H9 (cell line): ENCODE results near the gene PLXNB1. TPM values are rescaled to one million over a fixed set of nuclear protein-coding genes. Genes with fewer than 3 reads are reported as not detected.

Experiments
- DNase-seq: peaks from one replicate; pipeline ENCODE4 v3.0.0-alpha.2; 2017
- H2AFZ ChIP-seq: one replicate; pipeline ENCODE4 v1.6.1; 2013; ENCODE audit warnings: mild to moderate bottlenecking, low read length, control low read depth, moderate library complexity
- H2AK5ac ChIP-seq: 2 replicates; pipeline ENCODE4 v1.6.1; 2013; ENCODE audit warnings: low read length, control low read depth, mixed read lengths; ENCODE audit not compliant: insufficient read length
- H2BK120ac ChIP-seq: one replicate; pipeline ENCODE4 v1.6.1; 2013; ENCODE audit warnings: low read depth, mild to moderate bottlenecking, low read length, control low read depth, inconsistent platforms; ENCODE audit not compliant: poor library complexity, severe bottlenecking
- H2BK12ac ChIP-seq: 2 replicates; pipeline ENCODE4 v1.6.1; 2013; ENCODE audit warnings: low read length, control low read depth, mixed read lengths, low read depth; ENCODE audit not compliant: insufficient read length
- H2BK15ac ChIP-seq: 2 replicates; pipeline ENCODE4 v1.6.1; 2013; ENCODE audit warnings: low read depth, low read length, control low read depth
- H2BK20ac ChIP-seq: one replicate; pipeline ENCODE4 v1.6.1; 2013; ENCODE audit warnings: low read depth, mild to moderate bottlenecking, low read length, control low read depth, inconsistent platforms; ENCODE audit not compliant: poor library complexity, severe bottlenecking
- H2BK5ac ChIP-seq: 2 replicates; pipeline ENCODE4 v1.6.1; 2013; ENCODE audit warnings: low read length, control low read depth, mixed read lengths; ENCODE audit not compliant: insufficient read length
- H3K14ac ChIP-seq: 2 replicates; pipeline ENCODE4 v1.6.1; 2013; ENCODE audit warnings: low read length, control low read depth; ENCODE audit not compliant: insufficient read depth
- H3K18ac ChIP-seq: 2 replicates; pipeline ENCODE4 v1.6.1; 2013; ENCODE audit warnings: low read depth, mild to moderate bottlenecking, mixed read lengths, low read length, control low read depth; ENCODE audit not compliant: insufficient read length
- H3K23ac ChIP-seq: 2 replicates; pipeline ENCODE4 v1.6.1; 2013; ENCODE audit warnings: low read length, control low read depth, mixed read lengths, low read depth; ENCODE audit not compliant: insufficient read length
- H3K23me2 ChIP-seq: 2 replicates; pipeline ENCODE4 v1.6.1; 2013; ENCODE audit warnings: low read depth, mild to moderate bottlenecking, mixed read lengths, low read length, control low read depth; ENCODE audit not compliant: insufficient read length, poor library complexity, severe bottlenecking
- H3K27ac ChIP-seq: 2 replicates; pipeline ENCODE4 v1.5.1; 2013; ENCODE audit warnings: low read length, control low read depth, mixed read lengths, low read depth; ENCODE audit not compliant: insufficient read length
- H3K27me3 ChIP-seq: 2 replicates; pipeline ENCODE4 v1.6.1; 2013; ENCODE audit warnings: low read length, control low read depth, inconsistent platforms; ENCODE audit not compliant: insufficient read depth
- H3K4ac ChIP-seq: 2 replicates; pipeline ENCODE4 v1.6.1; 2013; ENCODE audit warnings: low read depth, mild to moderate bottlenecking, control low read depth, inconsistent platforms, low read length, moderate library complexity
- H3K4me1 ChIP-seq: 2 replicates; pipeline ENCODE4 v1.6.1; 2013; ENCODE audit warnings: low read length, control low read depth, inconsistent platforms; ENCODE audit not compliant: insufficient read depth
- H3K4me2 ChIP-seq: 2 replicates; pipeline ENCODE4 v1.6.1; 2013; ENCODE audit warnings: low read length, control low read depth, mixed read lengths; ENCODE audit not compliant: insufficient read length, insufficient read depth
- H3K56ac ChIP-seq: 2 replicates; pipeline ENCODE4 v1.6.1; 2013; ENCODE audit warnings: low read depth, mild to moderate bottlenecking, mixed read lengths, low read length, control low read depth; ENCODE audit not compliant: insufficient read length
- H3K79me1 ChIP-seq: 2 replicates; pipeline ENCODE4 v1.6.1; 2013; ENCODE audit warnings: low read depth, mild to moderate bottlenecking, moderate library complexity, low read length, control low read depth, inconsistent platforms; ENCODE audit not compliant: insufficient read depth, poor library complexity, severe bottlenecking
- H3K79me2 ChIP-seq: 2 replicates; pipeline ENCODE4 v1.6.1; 2013; ENCODE audit warnings: low read length, control low read depth, inconsistent platforms; ENCODE audit not compliant: insufficient read depth
- H3K9ac ChIP-seq: 2 replicates; pipeline ENCODE4 v1.6.1; 2013; ENCODE audit warnings: low read length, control low read depth, mixed read lengths; ENCODE audit not compliant: insufficient read length; ENCODE audit errors: extremely low read depth
- H3K9me3 ChIP-seq: one replicate; pipeline ENCODE4 v1.6.1; 2013; ENCODE audit warnings: low read depth, low read length, inconsistent platforms; ENCODE audit not compliant: control insufficient read depth
- H3T11ph ChIP-seq: one replicate; pipeline ENCODE4 v1.6.1; 2013; ENCODE audit warnings: mild to moderate bottlenecking, low read length, control low read depth, inconsistent platforms
- H4K20me1 ChIP-seq: one replicate; pipeline ENCODE4 v1.6.1; 2013; ENCODE audit not compliant: control insufficient read depth, insufficient read length, insufficient read depth
- H4K5ac ChIP-seq: 2 replicates; pipeline ENCODE4 v1.6.1; 2013; ENCODE audit warnings: low read depth, mild to moderate bottlenecking, mixed read lengths, low read length, control low read depth; ENCODE audit not compliant: insufficient read length
- H4K8ac ChIP-seq: replicated peaks from 2 replicates; pipeline ENCODE4 v1.6.1; 2013; ENCODE audit warnings: low read length, control low read depth, mixed read lengths, low read depth; ENCODE audit not compliant: insufficient read length
- H4K91ac ChIP-seq: 2 replicates; pipeline ENCODE4 v1.6.1; 2013; ENCODE audit warnings: low read depth, mild to moderate bottlenecking, moderate library complexity, mixed read lengths, low read length, control low read depth; ENCODE audit not compliant: insufficient read length
- H3K27ac Mint-ChIP-seq, 3 experiments: 2 replicates in 2 of 3; 3 replicates in 1 of 3; pipeline ENCODE4 v1.8.0; 2020 to 2021; ENCODE audit warnings: mixed read lengths in 3 of 3, mild to moderate bottlenecking in 1 of 3, moderate library complexity in 1 of 3
- H3K27me3 Mint-ChIP-seq: 2 replicates; pipeline ENCODE4 v1.8.0; 2021; ENCODE audit warnings: low read depth, mild to moderate bottlenecking, moderate library complexity, mixed read lengths
- H3K36me3 Mint-ChIP-seq, 3 experiments: 2 replicates in 2 of 3; 3 replicates in 1 of 3; pipeline ENCODE4 v1.8.0; 2020 to 2021; ENCODE audit warnings: low read depth in 3 of 3, mixed read lengths in 3 of 3; ENCODE audit not compliant: insufficient read depth in 1 of 3
- H3K4me1 Mint-ChIP-seq, 2 experiments: 2 replicates each; pipeline ENCODE4 v1.8.0; 2020; ENCODE audit warnings: mixed read lengths in 2 of 2
- H3K4me3 Mint-ChIP-seq, 2 experiments: 2 replicates in 1 of 2; 3 replicates in 1 of 2; pipeline ENCODE4 v1.8.0; 2020 to 2021; ENCODE audit warnings: mild to moderate bottlenecking in 2 of 2, mixed read lengths in 2 of 2, moderate library complexity in 1 of 2
- H3K9me3 Mint-ChIP-seq, 2 experiments: 2 replicates in 1 of 2; 3 replicates in 1 of 2; pipeline ENCODE4 v1.8.0; 2020; ENCODE audit warnings: mild to moderate bottlenecking in 2 of 2, mixed read lengths in 2 of 2, moderate library complexity in 1 of 2
- CTCF ChIP-seq: fragments of 200-600 bp; sonication (generic); conservative IDR thresholded peaks from 3 replicates; pipeline ENCODE4 v1.8.0; 2021; ENCODE audit warnings: antibody characterized with exemption, mild to moderate bottlenecking
- WGBS: extraction: QIAGEN DNeasy Blood & Tissue Kit; methylation state at CpG from one replicate; pipeline ENCODE4 v1.1.7; 2013; ENCODE audit warnings: missing lambda C conversion rate, low lambda C conversion rate, mixed read lengths; ENCODE audit not compliant: insufficient read length; ENCODE audit errors: extremely low coverage; 5-methylcytosine and 5-hydroxymethylcytosine counted together
- total RNA-seq: library from RNA; stranded (reverse); gene quantifications from 2 replicates; pipeline ENCODE4 v1.2.1, GENCODE V29; 2021

The PLXNB1 gene
- total RNA-seq, 1 experiment from 2014 or later = 184 TPM

GRCh38 chr3:48398701-48399386, 31.0 kb downstream of the PLXNB1 start:
- no peak overlapping the region for H2BK20ac ChIP-seq
- H3K27ac Mint-ChIP-seq = peak overlapping the region in 2 of 3 experiments; percentile 35 to 68; a peak in 2 of 7 replicates
- no peaks in the 10 kb centered on the region for H3K27me3 ChIP-seq
- no peaks in the 10 kb centered on the region for H3K79me2 ChIP-seq
- no peak overlapping the region for H3K14ac ChIP-seq
- H2AK5ac ChIP-seq = no peak overlapping the region
- H3K27ac ChIP-seq = no peak overlapping the region
- H3K4me1 Mint-ChIP-seq = peaks cover 10% of the 10 kb centered on the region in 2 experiments
- peaks cover 7 to 30% (median 16%) of the 10 kb centered on the region in 3 experiments for H3K36me3 Mint-ChIP-seq
- H2BK120ac ChIP-seq = no peak overlapping the region
- H3K9me3 ChIP-seq = no peaks in the 10 kb centered on the region
- H4K20me1 ChIP-seq = no peaks in the 10 kb centered on the region
- H3T11ph ChIP-seq = no peak overlapping the region
- no peak overlapping the region for H3K4me3 Mint-ChIP-seq
- no peak overlapping the region for H4K8ac ChIP-seq
- 0 out of 2 replicates have a peak, but pooled peaks cover 2% of the 10 kb centered on the region for H3K4me1 ChIP-seq
- H3K23me2 ChIP-seq = no peaks in the 10 kb centered on the region
- H3K4ac ChIP-seq = no peak overlapping the region
- H3K4me2 ChIP-seq = no peak overlapping the region
- whole genome bisulfite sequencing = no CpG with 5 or more reads among the region's 11 CpGs
- H3K9me3 Mint-ChIP-seq = no peaks in the 10 kb centered on the region
- H3K27me3 Mint-ChIP-seq = peaks cover 8% of the 10 kb centered on the region
- no peak overlapping the region for H4K5ac ChIP-seq
- DNase-seq = peak; percentile 30
- H4K91ac ChIP-seq = no peak overlapping the region
- H3K56ac ChIP-seq = no peak overlapping the region
- no peak overlapping the region for H2AFZ ChIP-seq
- no peak for TF ChIP-seq CTCF
- H2BK15ac ChIP-seq = no peak overlapping the region
- H3K18ac ChIP-seq = no peak overlapping the region
- H2BK5ac ChIP-seq = no peak overlapping the region
- no peak overlapping the region for H3K23ac ChIP-seq
- no peak overlapping the region for H2BK12ac ChIP-seq
- no peaks in the 10 kb centered on the region for H3K79me1 ChIP-seq
- no peak overlapping the region for H3K9ac ChIP-seq
